ENCODE measurements around the gene IMP4.

DNA sequence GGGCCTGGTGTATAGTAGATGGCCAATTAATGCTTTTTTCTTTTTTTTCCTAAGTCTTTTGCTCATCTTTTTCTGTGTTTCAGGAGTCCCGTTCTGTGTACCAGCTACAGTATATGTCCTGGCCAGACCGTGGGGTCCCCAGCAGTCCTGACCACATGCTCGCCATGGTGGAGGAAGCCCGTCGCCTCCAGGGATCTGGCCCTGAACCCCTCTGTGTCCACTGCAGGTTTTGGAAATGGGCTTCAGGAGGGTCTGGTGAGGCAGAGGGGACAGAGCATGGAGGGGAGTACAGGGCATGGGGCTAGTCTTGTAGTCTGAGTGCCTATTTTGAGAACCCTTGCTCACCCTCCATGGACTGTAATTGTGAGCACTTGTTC is 27.3 kb downstream of the IMP4 start:
- TF ChIP-seq NFIC (IDR thresholded peaks at IDR 0.05; ENCODE audit: low read length) = no peak
- TF ChIP-seq ETV6 (CRISPR knock-in tag; conservative IDR thresholded peaks at IDR 0.05) = no peak
- no peak for TF ChIP-seq GABPA (IDR thresholded peaks at IDR 0.05; ENCODE audit: low read depth, low read length)
- TF ChIP-seq GABPA (CRISPR knock-in tag; IDR thresholded peaks at IDR 0.05; ENCODE audit: low read depth) = no peak
- TF ChIP-seq NR2F6 (IDR thresholded peaks at IDR 0.05) = no peak
- no peak for TF ChIP-seq NR2F6 (CRISPR knock-in tag; IDR thresholded peaks at IDR 0.05)
- TF ChIP-seq, protein P1, sequence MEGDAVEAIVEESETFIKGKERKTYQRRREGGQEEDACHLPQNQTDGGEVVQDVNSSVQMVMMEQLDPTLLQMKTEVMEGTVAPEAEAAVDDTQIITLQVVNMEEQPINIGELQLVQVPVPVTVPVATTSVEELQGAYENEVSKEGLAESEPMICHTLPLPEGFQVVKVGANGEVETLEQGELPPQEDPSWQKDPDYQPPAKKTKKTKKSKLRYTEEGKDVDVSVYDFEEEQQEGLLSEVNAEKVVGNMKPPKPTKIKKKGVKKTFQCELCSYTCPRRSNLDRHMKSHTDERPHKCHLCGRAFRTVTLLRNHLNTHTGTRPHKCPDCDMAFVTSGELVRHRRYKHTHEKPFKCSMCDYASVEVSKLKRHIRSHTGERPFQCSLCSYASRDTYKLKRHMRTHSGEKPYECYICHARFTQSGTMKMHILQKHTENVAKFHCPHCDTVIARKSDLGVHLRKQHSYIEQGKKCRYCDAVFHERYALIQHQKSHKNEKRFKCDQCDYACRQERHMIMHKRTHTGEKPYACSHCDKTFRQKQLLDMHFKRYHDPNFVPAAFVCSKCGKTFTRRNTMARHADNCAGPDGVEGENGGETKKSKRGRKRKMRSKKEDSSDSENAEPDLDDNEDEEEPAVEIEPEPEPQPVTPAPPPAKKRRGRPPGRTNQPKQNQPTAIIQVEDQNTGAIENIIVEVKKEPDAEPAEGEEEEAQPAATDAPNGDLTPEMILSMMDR (CRISPR knock-in tag; IDR thresholded peaks at IDR 0.05) = no peak
- no peak for TF ChIP-seq KDM4B (CRISPR knock-in tag; IDR thresholded peaks at IDR 0.05)
- TF ChIP-seq ASH2L (IDR thresholded peaks at IDR 0.05; ENCODE audit: insufficient read length, low read depth, low read length) = no peak
